ENCODE results near the gene SDC1.
"Not testable (repeated sequence)": the region's sequence is repeated elsewhere in the genome, so short reads cannot be mapped to it uniquely, and the experiment has no call there.

Gene SDC1

DNA sequence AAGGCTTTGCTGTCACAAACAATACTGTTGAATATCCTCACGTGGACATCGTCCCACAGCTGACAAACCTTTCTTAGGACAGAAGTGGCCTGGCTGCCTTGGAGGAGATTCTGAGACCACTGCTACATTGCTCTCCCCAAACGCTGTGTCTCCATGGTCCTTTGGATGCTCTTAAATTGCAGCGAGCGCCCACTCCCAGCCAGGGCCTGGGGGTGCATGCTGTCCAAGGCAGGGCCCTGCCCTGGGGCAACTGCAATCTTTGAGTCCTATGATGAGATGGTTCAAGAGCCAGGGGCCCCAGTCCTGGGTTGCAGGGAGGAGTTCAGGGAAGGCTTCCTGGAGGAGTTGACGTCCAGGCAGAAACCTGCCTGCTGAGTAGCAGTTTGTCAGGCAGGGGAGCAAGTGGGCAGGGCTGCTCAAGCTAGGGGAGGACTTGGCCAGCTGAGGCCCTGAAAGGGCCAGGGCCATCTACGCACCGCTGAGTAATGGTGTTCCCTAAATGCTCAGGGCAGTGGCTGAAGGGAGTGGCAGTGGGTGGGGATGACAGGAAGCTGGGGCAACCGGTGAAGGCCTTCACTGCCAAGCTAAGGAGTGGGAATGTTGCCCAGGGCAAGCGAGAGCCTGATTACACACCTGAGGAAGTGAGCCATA, 10.8 kb upstream of the SDC1 start:
- TF ChIP-seq, protein P1, sequence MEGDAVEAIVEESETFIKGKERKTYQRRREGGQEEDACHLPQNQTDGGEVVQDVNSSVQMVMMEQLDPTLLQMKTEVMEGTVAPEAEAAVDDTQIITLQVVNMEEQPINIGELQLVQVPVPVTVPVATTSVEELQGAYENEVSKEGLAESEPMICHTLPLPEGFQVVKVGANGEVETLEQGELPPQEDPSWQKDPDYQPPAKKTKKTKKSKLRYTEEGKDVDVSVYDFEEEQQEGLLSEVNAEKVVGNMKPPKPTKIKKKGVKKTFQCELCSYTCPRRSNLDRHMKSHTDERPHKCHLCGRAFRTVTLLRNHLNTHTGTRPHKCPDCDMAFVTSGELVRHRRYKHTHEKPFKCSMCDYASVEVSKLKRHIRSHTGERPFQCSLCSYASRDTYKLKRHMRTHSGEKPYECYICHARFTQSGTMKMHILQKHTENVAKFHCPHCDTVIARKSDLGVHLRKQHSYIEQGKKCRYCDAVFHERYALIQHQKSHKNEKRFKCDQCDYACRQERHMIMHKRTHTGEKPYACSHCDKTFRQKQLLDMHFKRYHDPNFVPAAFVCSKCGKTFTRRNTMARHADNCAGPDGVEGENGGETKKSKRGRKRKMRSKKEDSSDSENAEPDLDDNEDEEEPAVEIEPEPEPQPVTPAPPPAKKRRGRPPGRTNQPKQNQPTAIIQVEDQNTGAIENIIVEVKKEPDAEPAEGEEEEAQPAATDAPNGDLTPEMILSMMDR (IDR thresholded peaks at IDR 0.05; ENCODE audit: insufficient read depth, low read depth, low read length, missing control alignments), result no peak
- DNase-seq (ENCODE audit: low read depth), result peak; percentile 99
- H3K4me3 ChIP-seq (ENCODE audit: low read length), result no peak overlapping the region

DNA sequence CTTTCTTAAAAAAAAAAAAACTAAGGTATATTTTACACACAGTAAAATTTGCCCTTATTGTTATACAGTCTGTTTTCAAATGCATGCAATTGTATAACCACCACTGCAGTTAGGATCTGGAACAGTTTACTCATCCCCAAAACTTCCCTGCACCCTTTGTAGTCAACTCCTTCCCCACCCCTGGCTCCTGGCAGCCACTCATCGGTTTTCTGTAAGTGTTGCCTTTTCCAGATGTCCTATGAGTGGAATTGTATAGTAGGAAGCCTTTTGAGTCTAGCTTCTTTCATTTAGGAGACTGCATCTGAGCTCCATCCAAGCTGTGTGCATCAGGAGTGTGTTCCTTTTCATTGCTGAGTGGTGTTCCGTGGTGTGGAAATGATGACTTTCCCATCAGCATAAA, 9.7 kb upstream of the SDC1 start:
- H3K4me3 ChIP-seq (ENCODE audit: low read length); DNase-seq (ENCODE audit: low read depth): not testable (repeated sequence)

DNA sequence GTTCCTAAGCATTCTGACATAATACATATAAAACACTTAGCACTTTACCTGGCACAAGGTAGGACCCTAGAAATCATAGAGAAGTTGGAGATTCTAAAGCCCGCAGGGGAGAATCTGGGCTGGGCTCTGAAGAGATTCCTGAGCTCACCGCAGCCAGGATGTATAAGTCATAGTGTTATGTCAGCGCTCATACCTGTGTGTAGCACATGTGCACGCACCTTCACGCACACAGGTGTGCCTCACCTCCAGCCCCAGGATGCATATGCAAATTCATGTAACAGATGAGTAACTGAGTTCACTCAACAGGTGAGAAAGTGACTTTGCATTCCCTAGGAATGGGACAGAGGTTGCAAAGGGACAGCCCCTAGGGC, 7.9 kb upstream of the SDC1 start:
- TF ChIP-seq, protein P1 (IDR thresholded peaks at IDR 0.05; ENCODE audit: insufficient read depth, low read depth, low read length, missing control alignments), result no peak
- DNase-seq (ENCODE audit: low read depth), result peak; percentile 99
- H3K4me3 ChIP-seq (ENCODE audit: low read length), result no peak overlapping the region

DNA sequence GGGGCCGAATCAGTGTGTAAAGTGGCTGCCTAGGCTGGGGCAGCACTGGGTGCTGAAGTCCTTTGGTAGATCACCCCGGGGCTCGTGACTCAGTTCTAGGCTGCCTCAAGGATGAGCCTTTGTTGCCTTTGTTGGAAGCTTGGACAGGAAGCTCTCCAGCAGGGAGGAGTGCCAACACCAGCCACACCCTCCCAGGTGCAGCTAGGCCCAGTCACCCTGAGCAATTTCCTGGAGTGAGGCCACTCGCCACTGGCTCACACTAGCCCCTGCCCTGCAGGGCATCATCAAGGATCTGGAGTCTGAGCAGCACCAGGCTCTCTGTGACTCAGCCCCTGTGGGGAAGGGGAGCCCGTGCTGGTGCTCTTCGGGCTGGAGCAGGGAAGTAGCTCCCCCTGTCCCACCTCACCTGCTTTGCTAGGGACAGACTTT, 6.7 kb upstream of the SDC1 start:
- no peak overlapping the region for H3K4me3 ChIP-seq (ENCODE audit: low read length)
- peak; percentile 99 for DNase-seq (ENCODE audit: low read depth)
- TF ChIP-seq, protein P1 (IDR thresholded peaks at IDR 0.05; ENCODE audit: insufficient read depth, low read depth, low read length, missing control alignments), result no peak

DNA sequence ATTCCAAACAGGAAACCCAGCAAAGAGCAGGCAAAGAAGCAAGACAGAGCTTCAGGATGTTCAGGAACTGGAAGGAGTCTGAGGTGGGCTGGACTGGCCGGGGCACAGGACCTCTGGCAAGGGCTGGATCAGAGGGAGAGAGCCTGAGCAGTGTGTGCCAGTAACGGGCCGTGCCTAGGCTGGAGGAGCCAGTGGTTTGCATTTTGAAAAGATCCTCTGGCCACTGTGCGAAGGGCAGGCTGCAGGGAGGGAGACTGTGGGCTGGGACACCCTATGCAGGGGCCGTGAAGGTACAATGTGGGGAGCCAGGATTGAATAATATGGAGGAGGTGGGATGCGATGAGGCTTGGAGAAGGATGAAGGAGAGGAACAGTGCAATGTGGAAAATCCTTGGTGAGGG, 6.2 kb upstream of the SDC1 start:
- no peak for DNase-seq (ENCODE audit: low read depth)
- TF ChIP-seq, protein P1 (IDR thresholded peaks at IDR 0.05; ENCODE audit: insufficient read depth, low read depth, low read length, missing control alignments), result no peak
- H3K4me3 ChIP-seq (ENCODE audit: low read length), result no peak overlapping the region

DNA sequence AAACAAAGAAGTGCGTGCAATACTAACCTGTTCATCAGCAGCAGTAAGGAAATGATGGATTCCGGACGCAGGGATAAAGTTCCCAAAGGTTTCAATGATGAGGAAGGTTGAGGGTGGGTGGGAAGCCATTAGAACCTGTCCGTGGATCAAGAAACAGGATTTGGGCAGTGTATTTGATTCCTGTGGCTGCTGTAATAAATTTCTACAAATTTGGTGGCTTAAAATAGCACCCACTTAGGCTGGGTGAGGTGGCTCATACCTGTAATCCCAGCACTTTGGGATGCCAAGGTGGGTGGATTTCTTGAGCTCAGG, 5.1 kb upstream of the SDC1 start:
- DNase-seq (ENCODE audit: low read depth), result no peak
- H3K4me3 ChIP-seq (ENCODE audit: low read length), result no peak overlapping the region
- TF ChIP-seq, protein P1 (IDR thresholded peaks at IDR 0.05; ENCODE audit: insufficient read depth, low read depth, low read length, missing control alignments), result no peak

DNA sequence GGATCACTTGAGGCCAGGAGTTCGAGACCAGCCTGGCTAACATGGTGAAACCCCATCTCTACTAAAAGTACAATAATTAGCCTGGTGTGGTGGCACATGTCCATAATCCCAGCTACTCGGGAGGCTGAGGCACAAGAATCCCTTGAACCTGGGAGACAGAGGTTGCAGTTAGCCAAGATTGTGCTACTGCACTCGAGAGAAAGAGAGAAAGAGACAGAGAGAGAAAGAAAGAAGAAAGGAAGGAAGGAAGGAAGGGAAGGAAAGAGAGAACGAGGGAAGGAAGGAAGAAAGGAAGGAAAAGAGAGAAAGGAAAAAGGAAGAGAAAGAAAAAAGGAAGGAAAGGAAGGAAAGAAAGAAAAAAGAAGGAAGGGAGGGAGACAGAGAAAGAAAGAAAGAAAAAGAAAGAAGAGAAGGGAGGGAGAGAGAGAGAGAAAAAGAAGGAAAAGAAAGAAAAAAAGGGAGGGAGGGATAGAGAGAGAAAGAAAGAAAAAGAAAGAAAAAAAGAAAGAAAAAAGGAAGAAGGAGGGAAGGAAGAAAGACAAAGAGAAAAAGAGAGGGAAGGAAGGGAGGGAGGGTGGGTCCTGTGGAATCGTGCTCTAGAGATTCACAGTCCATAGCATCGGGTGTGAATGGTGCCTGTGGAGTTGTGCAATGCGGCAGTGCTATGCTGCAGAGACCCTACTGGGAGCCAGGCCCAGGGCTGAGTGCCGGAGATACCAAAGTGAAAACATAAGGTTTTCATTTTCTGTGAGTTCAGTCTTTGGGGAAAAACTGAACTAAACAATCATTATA, 4.6 kb upstream of the SDC1 start:
- TF ChIP-seq, protein P1 (IDR thresholded peaks at IDR 0.05; ENCODE audit: insufficient read depth, low read depth, low read length, missing control alignments), result no peak

More for the DNA sequence above, 4.6 kb upstream of the SDC1 start:
- H3K4me3 ChIP-seq (ENCODE audit: low read length), result no peak overlapping the region
- DNase-seq (ENCODE audit: low read depth), result no peak

Measured in epithelial cell of esophagus (primary cell).